Measurements from ENCODE around the gene RNASE1. TPM values are rescaled to one million over a fixed set of nuclear protein-coding genes. Genes with fewer than 3 reads are reported as not detected.

Gene RNASE1
- total and polyA plus RNA-seq, 9 of the 15 experiments (the other 6 are each of a cell fraction or from before 2014, with no cell fraction given), result 6.4 to 33.3 (median 13.9) TPM

- Histone ChIP-seq H2AFZ (ENCODE audit: low read depth, low read length) (peak overlapping the region; percentile 85), H3K9me1 (ENCODE audit: control insufficient read depth, insufficient read depth, low read length) (no peaks in the 10 kb centered on the region), H3K36me3 (ENCODE audit: control insufficient read depth, insufficient read depth, low read length) (no peaks in the 10 kb centered on the region; the same call in 2 of the 3 replicates), H3K4me2 (ENCODE audit: insufficient read depth, low read length) (peak overlapping the region; percentile 83), H3K4me3 (peak overlapping the region; percentile 24), H3K79me2 (ENCODE audit: control insufficient read depth, insufficient read depth, low read length) (peaks cover 19% of the 10 kb centered on the region), H3K27ac (ENCODE audit: extremely low read depth, low read depth, low read length) (peak overlapping the region; percentile 88), H4K20me1 (replicated peaks; ENCODE audit: control insufficient read depth, insufficient read depth, low read length) (no peaks in the 10 kb centered on the region), H3K9me3 (replicated peaks; ENCODE audit: control insufficient read depth, insufficient read depth, low read depth, low read length) (no peaks in the 10 kb centered on the region), H3K27me3 (ENCODE audit: control insufficient read depth in 2 of 2, insufficient read depth in 2 of 2, low read length in 2 of 2) (no peaks in the 10 kb centered on the region), H3K4me1 (replicated peaks in 1 of 2; ENCODE audit: control insufficient read depth in 2 of 2, insufficient read depth in 2 of 2, low read length in 2 of 2) (peaks cover 27 to 66% of the 10 kb centered on the region in 2 experiments), H3K9ac (ENCODE audit: insufficient read depth in 1 of 2, low read depth in 2 of 2, low read length in 2 of 2) (peak overlapping the region; percentile 55 to 87)
- FAIRE-seq (peak; percentile 80), ATAC-seq (peak; percentile 61), DNase-seq (ENCODE audit: extremely low read depth in 1 of 4, low spot score in 3 of 4) (peak; percentile 23 to 70 (median 38))
- intact Hi-C loops (cut with micrococcal nuclease), result loop anchor here (2.0 kb wide), 2 partner anchors 41 to 103 kb away; no protein-coding TSS in a partner anchor
- CTCF ChIA-PET (ENCODE audit: low intra/inter-chr PET ratio), result no interaction called here
- no TSS peak for BruUV-seq (replicated peaks)
- in situ Hi-C loops (cut with MboI), result no loop called here
- WGBS (ENCODE audit: insufficient coverage, low coverage, missing lambda C conversion rate), result 1% methylated on average over 7 of the region's 9 CpGs
- POLR2A ChIA-PET, result interaction anchor here (0.6 to 1.2 kb wide), 2 partner anchors 23 to 87 kb away, joined by 3 read pairs; no protein-coding TSS in a partner anchor
- TF ChIP-seq BRCA1 (IDR thresholded peaks at IDR 0.05), result no peak
- TF ChIP-seq BRCA1 (CRISPR knock-in tag; IDR thresholded peaks at IDR 0.05), result no peak
- no peak for TF ChIP-seq ZNF232 (CRISPR knock-in tag; IDR thresholded peaks at IDR 0.05)
- TF ChIP-seq SMARCE1 (IDR thresholded peaks at IDR 0.05), result no peak
- no peak for TF ChIP-seq BDP1 (IDR thresholded peaks at IDR 0.05; ENCODE audit: insufficient read depth, insufficient read length)
- no peak for TF ChIP-seq KLF13 (tag; IDR thresholded peaks at IDR 0.05; ENCODE audit: borderline replicate concordance, low read depth)
- no peak for TF ChIP-seq HMGN3 (IDR thresholded peaks at IDR 0.05; ENCODE audit: borderline replicate concordance, extremely low read depth, insufficient read length, low read depth, low read length)
- TF ChIP-seq RCOR1 (IDR thresholded peaks at IDR 0.05; ENCODE audit: borderline replicate concordance in 1 of 2, low read depth in 2 of 2, low read length in 2 of 2), result 0 out of 4 replicates have a peak, but pooled peaks of 1 of the 2 experiments have one; percentile 35
- no peak for TF ChIP-seq CBX1 (IDR thresholded peaks at IDR 0.05; ENCODE audit: low read depth)
- TF ChIP-seq ZBTB5 (IDR thresholded peaks at IDR 0.05), result no peak
- TF ChIP-seq POLR3G (IDR thresholded peaks at IDR 0.05; ENCODE audit: extremely low read depth, insufficient read length, insufficient replicate concordance), result no peak
- no peak for TF ChIP-seq CHD1 (IDR thresholded peaks at IDR 0.05; ENCODE audit: low read length)
- no peak for TF ChIP-seq SRSF3 (IDR thresholded peaks at IDR 0.05; ENCODE audit: insufficient read depth, low read length)
- TF ChIP-seq CCNT2 (IDR thresholded peaks at IDR 0.05; ENCODE audit: borderline replicate concordance, extremely low read depth, insufficient read length, low read depth, low read length), result no peak
- peak; percentile 26 for TF ChIP-seq C11orf30 (IDR thresholded peaks at IDR 0.05; ENCODE audit: low read depth)
- no peak for TF ChIP-seq CREB1 (IDR thresholded peaks at IDR 0.05)
- no peak for TF ChIP-seq CREB1 (CRISPR knock-in tag; IDR thresholded peaks at IDR 0.05)
- no peak for TF ChIP-seq FOXP4 (CRISPR knock-in tag; IDR thresholded peaks at IDR 0.05; ENCODE audit: borderline replicate concordance)
- TF ChIP-seq RNF2 (IDR thresholded peaks at IDR 0.05), result no peak
- no peak for TF ChIP-seq ZNF263 (CRISPR knock-in tag; IDR thresholded peaks at IDR 0.05; ENCODE audit: borderline replicate concordance)
Observed at GRCh38 chr14:20799892-20800544, 2.6 kb downstream of the RNASE1 start.

Data from K562 (cell line).